A549 (cell line): Measurements from ENCODE around the gene LSM7.

Experiments used
- EP300 ChIP-seq, 2 experiments: fragments of >200 bp; sonication (Bioruptor Twin); formaldehyde crosslinking; IDR thresholded peaks; 2 replicates in 1 of 2; 3 replicates in 1 of 2; pipeline ENCODE4 v1.6.1; 2016 to 2017
- HDAC2 ChIP-seq: fragments of 200-600 bp; sonication (generic); IDR thresholded peaks from 2 replicates; pipeline ENCODE4 v1.6.1; 2016
- POLR2A ChIP-seq: IDR thresholded peaks from 2 replicates; pipeline ENCODE4 v1.6.1; 2012; ENCODE audit warnings: mild to moderate bottlenecking, low read length
- TF ChIP-seq, protein P1 (sequence below): fragments of 200-600 bp; sonication (generic); IDR thresholded peaks from 2 replicates; pipeline ENCODE4 v1.6.1; 2016; ENCODE audit warnings: antibody characterized with exemption, mild to moderate bottlenecking, moderate library complexity

DNA sequence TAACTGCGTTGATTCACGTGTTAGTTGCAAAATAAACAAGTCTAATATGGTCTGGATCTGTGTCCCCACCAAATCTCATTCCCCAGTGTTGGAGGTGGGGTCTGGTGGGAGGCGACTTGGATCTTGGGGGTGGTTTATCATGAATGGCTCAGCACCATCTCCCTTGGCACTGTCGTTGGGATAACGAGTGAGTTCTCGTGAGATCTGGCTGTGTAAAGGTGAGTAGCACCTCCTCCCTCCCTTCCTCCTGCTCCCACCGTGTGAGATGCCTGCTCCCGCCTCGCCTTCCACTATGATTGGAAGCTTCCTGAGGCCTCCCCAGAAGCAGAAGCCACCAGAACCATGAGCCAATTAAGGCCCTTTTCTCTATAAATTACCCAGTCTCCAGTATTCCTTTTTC, 51.2 kb downstream of the LSM7 start:
- TF ChIP-seq EP300 (IDR thresholded peaks at IDR 0.05): no peak
- TF ChIP-seq POLR2A: no peak
- TF ChIP-seq HDAC2: no peak
- TF ChIP-seq, protein P1, sequence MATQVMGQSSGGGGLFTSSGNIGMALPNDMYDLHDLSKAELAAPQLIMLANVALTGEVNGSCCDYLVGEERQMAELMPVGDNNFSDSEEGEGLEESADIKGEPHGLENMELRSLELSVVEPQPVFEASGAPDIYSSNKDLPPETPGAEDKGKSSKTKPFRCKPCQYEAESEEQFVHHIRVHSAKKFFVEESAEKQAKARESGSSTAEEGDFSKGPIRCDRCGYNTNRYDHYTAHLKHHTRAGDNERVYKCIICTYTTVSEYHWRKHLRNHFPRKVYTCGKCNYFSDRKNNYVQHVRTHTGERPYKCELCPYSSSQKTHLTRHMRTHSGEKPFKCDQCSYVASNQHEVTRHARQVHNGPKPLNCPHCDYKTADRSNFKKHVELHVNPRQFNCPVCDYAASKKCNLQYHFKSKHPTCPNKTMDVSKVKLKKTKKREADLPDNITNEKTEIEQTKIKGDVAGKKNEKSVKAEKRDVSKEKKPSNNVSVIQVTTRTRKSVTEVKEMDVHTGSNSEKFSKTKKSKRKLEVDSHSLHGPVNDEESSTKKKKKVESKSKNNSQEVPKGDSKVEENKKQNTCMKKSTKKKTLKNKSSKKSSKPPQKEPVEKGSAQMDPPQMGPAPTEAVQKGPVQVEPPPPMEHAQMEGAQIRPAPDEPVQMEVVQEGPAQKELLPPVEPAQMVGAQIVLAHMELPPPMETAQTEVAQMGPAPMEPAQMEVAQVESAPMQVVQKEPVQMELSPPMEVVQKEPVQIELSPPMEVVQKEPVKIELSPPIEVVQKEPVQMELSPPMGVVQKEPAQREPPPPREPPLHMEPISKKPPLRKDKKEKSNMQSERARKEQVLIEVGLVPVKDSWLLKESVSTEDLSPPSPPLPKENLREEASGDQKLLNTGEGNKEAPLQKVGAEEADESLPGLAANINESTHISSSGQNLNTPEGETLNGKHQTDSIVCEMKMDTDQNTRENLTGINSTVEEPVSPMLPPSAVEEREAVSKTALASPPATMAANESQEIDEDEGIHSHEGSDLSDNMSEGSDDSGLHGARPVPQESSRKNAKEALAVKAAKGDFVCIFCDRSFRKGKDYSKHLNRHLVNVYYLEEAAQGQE: no peak
